Smooth muscle cell (in vitro differentiated cells): ENCODE results near the gene CFAP97D2. TPM values are rescaled to one million over a fixed set of nuclear protein-coding genes. Genes with fewer than 3 reads are reported as not detected.

Source experiments
- DNase-seq: peaks from one replicate; lab custom pipeline; 2025; ENCODE audit not compliant: unreplicated experiment; lab: John Stamatoyannopoulos, UW
- H2AFZ ChIP-seq: fragments of 200-600 bp; sonication (generic); 2 replicates; pipeline ENCODE4 v1.6.0; 2016; ENCODE audit warnings: antibody characterized with exemption, low read depth, mild to moderate bottlenecking
- H3F3A ChIP-seq: fragments of 200-600 bp; sonication (generic); 2 replicates; pipeline ENCODE4 v1.6.0; 2017; ENCODE audit warnings: antibody characterized with exemption, low read depth
- H3K27ac ChIP-seq: fragments of 200-600 bp; sonication (generic); 2 replicates; pipeline ENCODE4 v1.5.1; 2016; ENCODE audit warnings: low read depth, mild to moderate bottlenecking
- H3K27me3 ChIP-seq: fragments of 200-600 bp; sonication (generic); 2 replicates; pipeline ENCODE4 v1.6.1; 2016; ENCODE audit warnings: low read depth, mild to moderate bottlenecking
- H3K36me3 ChIP-seq: fragments of 200-600 bp; sonication (generic); 2 replicates; pipeline ENCODE4 v1.5.1; 2016; ENCODE audit warnings: low read depth
- H3K4me1 ChIP-seq: fragments of 200-600 bp; sonication (generic); 2 replicates; pipeline ENCODE4 v1.5.1; 2016; ENCODE audit warnings: low read depth
- H3K4me2 ChIP-seq: fragments of 200-600 bp; sonication (generic); 2 replicates; pipeline ENCODE4 v1.6.0; 2016; ENCODE audit warnings: mild to moderate bottlenecking
- H3K4me3 ChIP-seq: fragments of 200-600 bp; sonication (generic); 2 replicates; pipeline ENCODE4 v1.5.1; 2016; ENCODE audit warnings: mild to moderate bottlenecking
- H3K79me2 ChIP-seq: fragments of 200-600 bp; sonication (generic); 2 replicates; pipeline ENCODE4 v1.6.0; 2016; ENCODE audit warnings: low read depth, mild to moderate bottlenecking
- H3K9ac ChIP-seq: fragments of 200-600 bp; sonication (generic); 2 replicates; pipeline ENCODE4 v1.6.0; 2016; ENCODE audit warnings: low read depth
- H3K9me3 ChIP-seq: fragments of 200-600 bp; sonication (generic); replicated peaks from 2 replicates; pipeline ENCODE4 v1.5.1; 2016; ENCODE audit warnings: low read depth
- H4K20me1 ChIP-seq: fragments of 200-600 bp; sonication (generic); 2 replicates; pipeline ENCODE4 v1.6.0; 2016; ENCODE audit warnings: low read depth
- CTCF ChIP-seq: fragments of 200-600 bp; sonication (generic); IDR thresholded peaks from 2 replicates; pipeline ENCODE4 v1.5.1; 2017; ENCODE audit warnings: borderline replicate concordance, mild to moderate bottlenecking, antibody characterized with exemption; ENCODE audit not compliant: insufficient read depth, poor library complexity, severe bottlenecking
- WGBS: methylation state at CpG from one replicate; pipeline ENCODE4 v1.1.7; 2016; ENCODE audit warnings: low lambda C conversion rate; 5-methylcytosine and 5-hydroxymethylcytosine counted together
- polyA plus RNA-seq: library from polyadenylated mRNA; unstranded; fragments of >200 nt; fragmentation: Nextera tagmentation; extraction: Ambion mirVana; gene quantifications from 2 replicates; pipeline ENCODE4 v1.2.1, GENCODE V29; 2016
- total RNA-seq: library from RNA; depleted of rRNA; stranded (reverse); fragments of >200 nt; gene quantifications from 2 replicates; pipeline ENCODE4 v1.2.3, GENCODE V29; 2014

Gene CFAP97D2
- total and polyA plus RNA-seq, 2 experiments from 2014 or later = not detected

- Histone ChIP-seq H3K27ac (no peak overlapping the region), H3K4me2 (no peak overlapping the region), H3K79me2 (no peaks in the 10 kb centered on the region), H3K4me1 (peaks cover 11% of the 10 kb centered on the region), H3K27me3 (no peaks in the 10 kb centered on the region), H3K36me3 (no peaks in the 10 kb centered on the region), H3K4me3 (no peak overlapping the region), H3F3A (peaks cover 7% of the 10 kb centered on the region), H2AFZ (no peak overlapping the region), H3K9me3 (no peaks in the 10 kb centered on the region), H4K20me1 (no peaks in the 10 kb centered on the region), H3K9ac (no peak overlapping the region)
- DNase-seq = no peak
- 78% methylated on average over 9 of the region's 9 CpGs for WGBS
- TF ChIP-seq CTCF = no peak
These were observed 49.1 kb downstream of the CFAP97D2 start for GRCh38 chr13:114228176-114228575.

GRCh38 chr13:114229506-114229905 lies 50.4 kb downstream of the CFAP97D2 start:
- Histone ChIP-seq H2AFZ (peak overlapping the region; percentile 65), H3K27ac (peak overlapping the region; percentile 32)

GRCh38 chr13:114230117-114230516 lies 51.1 kb downstream of the CFAP97D2 start:
- Histone ChIP-seq H3F3A (peaks cover 7% of the 10 kb centered on the region), H3K4me1 (peaks cover 11% of the 10 kb centered on the region), H2AFZ (peak overlapping the region; percentile 65), H3K36me3 (no peaks in the 10 kb centered on the region), H3K9ac (no peak overlapping the region), H3K27ac (peak overlapping the region; percentile 32), H3K9me3 (no peaks in the 10 kb centered on the region), H4K20me1 (no peaks in the 10 kb centered on the region), H3K79me2 (peaks cover 4% of the 10 kb centered on the region), H3K4me3 (no peak overlapping the region), H3K27me3 (no peaks in the 10 kb centered on the region), H3K4me2 (peak overlapping the region; percentile 75)
- WGBS = 27% methylated on average over 7 of the region's 7 CpGs
- no peak for DNase-seq
- no peak for TF ChIP-seq CTCF

More at GRCh38 chr13:114229506-114229905, 50.4 kb downstream of the CFAP97D2 start:
- Histone ChIP-seq H3K9me3 (no peaks in the 10 kb centered on the region), H3K4me2 (peak overlapping the region; percentile 75), H3K4me1 (peaks cover 11% of the 10 kb centered on the region), H3F3A (peaks cover 7% of the 10 kb centered on the region), H3K4me3 (peak overlapping the region; percentile 15), H3K9ac (no peak overlapping the region), H4K20me1 (no peaks in the 10 kb centered on the region), H3K36me3 (no peaks in the 10 kb centered on the region), H3K27me3 (no peaks in the 10 kb centered on the region), H3K79me2 (no peaks in the 10 kb centered on the region)
- WGBS = 21% methylated on average over 4 of the region's 4 CpGs
- no peak for TF ChIP-seq CTCF
- no peak for DNase-seq

- Histone ChIP-seq H3F3A (peaks cover 7% of the 10 kb centered on the region), H3K9me3 (no peaks in the 10 kb centered on the region), H3K79me2 (peaks cover 8% of the 10 kb centered on the region), H3K27me3 (no peaks in the 10 kb centered on the region), H2AFZ (no peak overlapping the region), H3K4me3 (no peak overlapping the region), H3K27ac (no peak overlapping the region), H3K4me1 (peaks cover 12% of the 10 kb centered on the region), H3K36me3 (no peaks in the 10 kb centered on the region), H3K4me2 (peak overlapping the region; percentile 75), H3K9ac (no peak overlapping the region), H4K20me1 (no peaks in the 10 kb centered on the region)
- 45% methylated on average over 3 of the region's 3 CpGs for WGBS
- no peak for TF ChIP-seq CTCF
- no peak for DNase-seq
These were observed 51.5 kb downstream of the CFAP97D2 start for GRCh38 chr13:114230575-114230974.
